Coronary artery (tissue), 2 donors: ENCODE results near the gene CPNE4.

Source experiments
- DNase-seq: peaks from one replicate; pipeline ENCODE4 v3.0.0-alpha.2; 2017; ENCODE audit warnings: low spot score
- H3K27ac ChIP-seq, 2 donors: fragments of 200-600 bp; sonication (generic); one replicate each; pipeline ENCODE4 v1.5.1; 2016 to 2019
- H3K4me3 ChIP-seq: fragments of 200-600 bp; sonication (generic); 2 replicates; pipeline ENCODE4 v1.5.1; 2016; ENCODE audit warnings: mild to moderate bottlenecking, moderate library complexity
- CTCF ChIP-seq: fragments of 200-600 bp; sonication (generic); IDR thresholded peaks from one replicate; pipeline ENCODE4 v1.5.1; 2019; ENCODE audit warnings: antibody characterized with exemption

Gene CPNE4

GRCh38 chr3:131729643-131730017, 305.2 kb downstream of the CPNE4 start:
- no peak for TF ChIP-seq CTCF
- Histone ChIP-seq H3K27ac (no peak overlapping the region), H3K4me3 (no peak overlapping the region)
- no peak for DNase-seq

DNA sequence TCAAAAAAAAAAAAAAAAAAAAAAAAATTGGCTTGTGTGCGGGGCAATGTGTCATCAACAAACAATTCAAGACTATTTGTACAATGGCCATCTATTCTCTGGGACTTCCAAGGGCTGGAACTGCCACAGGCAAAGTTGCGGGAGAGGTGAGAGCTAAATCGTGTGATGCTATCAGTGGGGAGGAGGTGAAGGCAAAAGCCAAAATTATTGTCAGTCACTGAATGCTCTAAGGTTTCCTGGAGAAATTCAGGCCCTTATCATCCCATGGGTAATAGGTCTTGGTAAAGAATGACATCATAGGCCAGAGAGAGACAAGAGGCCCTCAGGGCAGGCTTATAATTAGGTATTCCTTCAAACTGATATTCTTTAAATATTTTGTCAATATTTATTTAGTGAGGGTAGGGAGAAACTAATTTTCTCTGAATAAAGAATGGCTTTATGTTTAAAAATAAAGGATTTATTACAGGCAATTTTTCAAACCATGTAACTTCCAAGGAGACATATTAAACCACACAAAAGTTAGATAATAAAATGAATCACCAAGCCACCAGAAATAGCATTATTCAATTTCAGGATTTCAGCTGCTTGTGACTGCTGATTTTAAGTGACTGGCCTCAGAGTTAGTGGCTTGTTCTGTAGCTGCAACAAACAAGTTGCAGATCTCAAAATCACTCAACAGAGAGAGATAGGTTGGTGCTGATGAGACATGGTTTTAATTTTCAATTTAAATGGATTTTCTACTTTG, 305.7 kb downstream of the CPNE4 start:
- no peak for TF ChIP-seq CTCF
- H3K4me3 ChIP-seq: no peak overlapping the region
- DNase-seq: no peak
- H3K27ac ChIP-seq: no peak overlapping the region

DNA sequence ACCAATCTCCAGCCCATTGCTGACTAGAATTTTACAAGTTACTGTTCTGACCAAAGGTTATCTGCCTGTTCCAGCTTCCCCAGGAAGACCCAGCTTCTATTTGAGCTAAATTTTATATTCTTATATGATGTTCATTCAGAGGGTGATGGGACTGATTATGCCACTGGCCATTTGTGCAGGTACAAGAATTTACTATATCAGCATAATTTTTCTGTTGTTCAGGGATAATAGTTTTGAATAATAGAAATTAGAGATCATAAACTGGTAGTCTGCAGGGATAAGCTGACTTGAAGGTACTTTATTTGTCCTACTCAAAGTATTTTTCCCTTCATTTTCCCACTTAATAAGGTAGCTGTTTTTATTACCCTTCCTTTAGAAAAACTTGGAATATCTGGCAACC, 309.4 kb downstream of the CPNE4 start:
- DNase-seq: no peak
- Histone ChIP-seq H3K4me3 (no peak overlapping the region), H3K27ac (no peak overlapping the region)
- no peak for TF ChIP-seq CTCF

DNA sequence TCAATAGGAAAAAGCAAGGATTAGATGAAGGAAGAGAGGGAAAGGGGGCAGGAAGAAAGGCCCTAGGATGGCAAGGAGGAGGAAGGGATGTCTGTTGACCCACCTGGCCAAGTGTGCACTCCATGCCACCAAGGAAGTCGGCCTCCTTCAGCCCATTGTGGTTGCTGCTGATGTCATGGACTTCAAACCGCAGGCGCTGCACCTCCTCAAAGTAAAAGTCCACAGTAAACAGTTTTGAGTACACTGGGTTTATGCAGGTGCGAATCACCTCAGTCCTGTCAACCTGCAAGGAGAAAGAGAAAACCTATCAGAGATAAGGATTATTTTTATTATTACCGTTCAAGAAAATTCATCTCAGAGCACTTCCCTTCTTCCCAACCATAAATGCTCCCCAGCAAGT, 311.5 kb downstream of the CPNE4 start:
- no peak for DNase-seq
- no peak for TF ChIP-seq CTCF
- no peak overlapping the region for H3K4me3 ChIP-seq
- H3K27ac ChIP-seq: no peak overlapping the region

GRCh38 chr3:131717493-131717892, 317.3 kb downstream of the CPNE4 start:
- H3K4me3 ChIP-seq: no peak overlapping the region
- no peak for TF ChIP-seq CTCF
- no peak overlapping the region for H3K27ac ChIP-seq

DNA sequence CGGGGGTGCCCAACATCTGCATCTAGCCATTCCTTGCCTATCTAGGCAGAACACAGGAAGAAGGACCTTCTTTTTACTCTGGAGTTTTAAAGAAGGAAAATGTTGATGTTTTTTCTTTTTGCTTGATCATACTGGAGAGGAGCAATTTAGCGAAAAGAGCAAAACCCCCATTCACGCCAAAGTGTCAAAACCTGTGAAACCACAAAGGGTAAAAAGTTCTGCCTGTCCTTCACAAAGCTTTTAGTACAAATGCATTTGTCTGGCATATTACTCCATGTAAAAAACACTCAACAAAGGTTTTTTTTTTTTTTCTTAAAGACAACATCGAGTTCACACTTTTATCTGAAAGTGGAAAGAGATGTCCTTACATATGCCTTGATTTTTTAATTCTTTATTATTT, 317.9 kb downstream of the CPNE4 start:
- DNase-seq: no peak
- H3K27ac ChIP-seq: no peak overlapping the region
- TF ChIP-seq CTCF: no peak
- no peak overlapping the region for H3K4me3 ChIP-seq

More at GRCh38 chr3:131717493-131717892, 317.3 kb downstream of the CPNE4 start:
- DNase-seq: no peak

DNA sequence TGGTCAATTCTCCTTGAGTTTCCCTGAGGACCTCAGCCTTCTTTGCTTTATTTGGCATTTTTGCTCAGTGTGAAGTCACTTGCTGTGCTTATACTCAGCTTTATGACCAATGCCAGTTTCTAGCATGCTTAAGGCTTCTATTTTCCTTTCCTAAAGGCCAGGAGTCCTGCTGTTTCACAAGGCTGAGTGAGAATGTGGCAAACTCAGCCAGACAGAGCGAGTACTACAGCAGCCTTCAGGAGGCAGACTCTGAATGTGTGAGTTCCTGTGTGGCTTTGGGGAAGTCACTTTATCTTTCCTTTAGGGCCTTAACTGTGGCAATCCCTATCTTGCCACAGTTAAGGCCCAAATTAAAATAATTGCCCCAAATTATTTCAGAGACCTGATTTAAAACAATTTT, 318.8 kb downstream of the CPNE4 start:
- H3K4me3 ChIP-seq: no peak overlapping the region
- DNase-seq: no peak
- no peak overlapping the region for H3K27ac ChIP-seq
- no peak for TF ChIP-seq CTCF
